Ishikawa (cell line): Measurements from ENCODE around the gene IPO13.

ENCODE experiments used
- CEBPB ChIP-seq: IDR thresholded peaks from 2 replicates; pipeline ENCODE4 v1.6.1; 2012
- CREB1 ChIP-seq: IDR thresholded peaks from 2 replicates; pipeline ENCODE4 v1.6.1; 2012; ENCODE audit warnings: low read depth
- EGR1 ChIP-seq: IDR thresholded peaks from 2 replicates; pipeline ENCODE4 v1.6.1; 2012
- EP300 ChIP-seq: IDR thresholded peaks from 2 replicates; pipeline ENCODE4 v1.6.1; 2012; ENCODE audit warnings: borderline replicate concordance
- FOXM1 ChIP-seq: IDR thresholded peaks from 2 replicates; pipeline ENCODE4 v1.6.1; 2012; ENCODE audit warnings: low read depth, borderline replicate concordance
- NFIC ChIP-seq: IDR thresholded peaks from 2 replicates; pipeline ENCODE4 v1.6.1; 2012
- RAD21 ChIP-seq: IDR thresholded peaks from 2 replicates; pipeline ENCODE4 v1.6.1; 2012; ENCODE audit warnings: low read depth
- TAF1 ChIP-seq: IDR thresholded peaks from 2 replicates; pipeline ENCODE4 v1.6.1; 2012; ENCODE audit warnings: low read depth, mild to moderate bottlenecking
- TCF12 ChIP-seq: IDR thresholded peaks from 2 replicates; pipeline ENCODE4 v1.6.1; 2012; ENCODE audit warnings: low read depth
- TEAD4 ChIP-seq: IDR thresholded peaks from 2 replicates; pipeline ENCODE4 v1.6.1; 2012
- YY1 ChIP-seq: IDR thresholded peaks from 2 replicates; pipeline ENCODE4 v1.6.1; 2012; ENCODE audit warnings: low read depth
- ZBTB7A ChIP-seq: IDR thresholded peaks from 2 replicates; pipeline ENCODE4 v1.6.1; 2012; ENCODE audit warnings: low read depth
- TF ChIP-seq, protein P1 (sequence below): IDR thresholded peaks from 2 replicates; pipeline ENCODE4 v1.6.1; 2012
- TF ChIP-seq, protein P2 (sequence below): IDR thresholded peaks from 2 replicates; pipeline ENCODE4 v1.6.1; 2012
- TF ChIP-seq, protein P3 (sequence below): IDR thresholded peaks from 2 replicates; pipeline ENCODE4 v1.6.1; 2012; ENCODE audit warnings: low read depth, mild to moderate bottlenecking

The IPO13 gene

GRCh38 chr1:43914576-43915525 is 31.9 kb upstream of the IPO13 start:
- TF ChIP-seq ZBTB7A (no peak), RAD21 (no peak), NFIC (no peak), EP300 (no peak)
- TF ChIP-seq, protein P1, sequence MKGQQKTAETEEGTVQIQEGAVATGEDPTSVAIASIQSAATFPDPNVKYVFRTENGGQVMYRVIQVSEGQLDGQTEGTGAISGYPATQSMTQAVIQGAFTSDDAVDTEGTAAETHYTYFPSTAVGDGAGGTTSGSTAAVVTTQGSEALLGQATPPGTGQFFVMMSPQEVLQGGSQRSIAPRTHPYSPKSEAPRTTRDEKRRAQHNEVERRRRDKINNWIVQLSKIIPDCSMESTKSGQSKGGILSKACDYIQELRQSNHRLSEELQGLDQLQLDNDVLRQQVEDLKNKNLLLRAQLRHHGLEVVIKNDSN = no peak
- TF ChIP-seq, protein P2, sequence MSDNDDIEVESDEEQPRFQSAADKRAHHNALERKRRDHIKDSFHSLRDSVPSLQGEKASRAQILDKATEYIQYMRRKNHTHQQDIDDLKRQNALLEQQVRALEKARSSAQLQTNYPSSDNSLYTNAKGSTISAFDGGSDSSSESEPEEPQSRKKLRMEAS = no peak

- TF ChIP-seq EP300 (no peak), EGR1 (no peak), FOXM1 (no peak), ZBTB7A (no peak), CEBPB (no peak), TAF1 (no peak), NFIC (no peak), TEAD4 (no peak), RAD21 (no peak), CREB1 (no peak), YY1 (no peak), TCF12 (no peak)
- TF ChIP-seq, protein P2 = no peak
- TF ChIP-seq, protein P3, sequence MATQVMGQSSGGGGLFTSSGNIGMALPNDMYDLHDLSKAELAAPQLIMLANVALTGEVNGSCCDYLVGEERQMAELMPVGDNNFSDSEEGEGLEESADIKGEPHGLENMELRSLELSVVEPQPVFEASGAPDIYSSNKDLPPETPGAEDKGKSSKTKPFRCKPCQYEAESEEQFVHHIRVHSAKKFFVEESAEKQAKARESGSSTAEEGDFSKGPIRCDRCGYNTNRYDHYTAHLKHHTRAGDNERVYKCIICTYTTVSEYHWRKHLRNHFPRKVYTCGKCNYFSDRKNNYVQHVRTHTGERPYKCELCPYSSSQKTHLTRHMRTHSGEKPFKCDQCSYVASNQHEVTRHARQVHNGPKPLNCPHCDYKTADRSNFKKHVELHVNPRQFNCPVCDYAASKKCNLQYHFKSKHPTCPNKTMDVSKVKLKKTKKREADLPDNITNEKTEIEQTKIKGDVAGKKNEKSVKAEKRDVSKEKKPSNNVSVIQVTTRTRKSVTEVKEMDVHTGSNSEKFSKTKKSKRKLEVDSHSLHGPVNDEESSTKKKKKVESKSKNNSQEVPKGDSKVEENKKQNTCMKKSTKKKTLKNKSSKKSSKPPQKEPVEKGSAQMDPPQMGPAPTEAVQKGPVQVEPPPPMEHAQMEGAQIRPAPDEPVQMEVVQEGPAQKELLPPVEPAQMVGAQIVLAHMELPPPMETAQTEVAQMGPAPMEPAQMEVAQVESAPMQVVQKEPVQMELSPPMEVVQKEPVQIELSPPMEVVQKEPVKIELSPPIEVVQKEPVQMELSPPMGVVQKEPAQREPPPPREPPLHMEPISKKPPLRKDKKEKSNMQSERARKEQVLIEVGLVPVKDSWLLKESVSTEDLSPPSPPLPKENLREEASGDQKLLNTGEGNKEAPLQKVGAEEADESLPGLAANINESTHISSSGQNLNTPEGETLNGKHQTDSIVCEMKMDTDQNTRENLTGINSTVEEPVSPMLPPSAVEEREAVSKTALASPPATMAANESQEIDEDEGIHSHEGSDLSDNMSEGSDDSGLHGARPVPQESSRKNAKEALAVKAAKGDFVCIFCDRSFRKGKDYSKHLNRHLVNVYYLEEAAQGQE = no peak
- TF ChIP-seq, protein P1 = no peak
Measured at GRCh38 chr1:43919906-43920305, 26.8 kb upstream of the IPO13 start.

GRCh38 chr1:43921022-43921421 is 25.7 kb upstream of the IPO13 start:
- no peak for TF ChIP-seq FOXM1

DNA sequence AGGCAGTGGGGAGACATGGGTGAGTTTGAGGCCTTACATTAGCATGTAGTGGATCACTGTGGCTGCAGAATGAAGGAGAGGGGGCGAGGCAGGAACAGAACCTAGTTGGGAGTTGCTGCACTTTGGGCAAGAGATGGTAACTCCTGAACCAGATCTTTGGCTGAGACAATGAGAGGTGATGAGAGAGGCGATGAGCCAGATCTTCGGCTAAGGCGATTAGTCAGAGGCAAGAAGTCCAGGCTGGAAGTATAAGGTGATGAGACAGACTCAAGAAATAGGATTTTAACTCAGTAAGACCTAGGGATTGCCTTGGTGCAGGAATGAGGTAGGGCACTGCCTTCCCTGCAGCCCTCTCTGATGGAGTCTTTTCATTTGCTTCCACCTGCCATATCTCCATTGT is 22.2 kb upstream of the IPO13 start:
- TF ChIP-seq RAD21 (no peak), TCF12 (no peak), TEAD4 (no peak), NFIC (no peak), CREB1 (no peak), FOXM1 (no peak), CEBPB (no peak), ZBTB7A (no peak), TAF1 (no peak), YY1 (no peak), EGR1 (no peak)
- TF ChIP-seq, protein P3 = no peak
- TF ChIP-seq, protein P1 = no peak
- TF ChIP-seq, protein P2 = no peak

DNA sequence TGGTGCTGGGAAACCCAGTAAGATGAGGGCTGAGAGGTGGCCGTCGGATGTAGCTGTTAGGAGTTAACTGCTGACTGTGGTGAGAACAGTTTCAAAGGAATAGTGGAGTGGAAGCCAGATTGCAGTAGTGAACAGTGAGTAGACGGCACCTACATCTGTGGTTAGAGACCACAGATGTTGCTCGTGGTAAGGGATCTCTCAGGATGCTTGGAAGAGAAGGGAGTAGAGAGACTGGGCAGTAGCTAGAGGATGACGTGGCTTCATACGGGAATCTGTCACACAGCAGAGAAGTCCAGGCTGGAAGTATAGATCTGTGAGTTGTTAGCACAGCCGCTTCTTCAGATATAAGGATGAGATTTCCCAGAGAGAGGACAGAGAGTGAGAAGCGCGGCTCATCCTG is 20.9 kb upstream of the IPO13 start:
- TF ChIP-seq EGR1 (no peak), YY1 (no peak), EP300 (no peak), NFIC (no peak), TAF1 (no peak), CREB1 (no peak), TEAD4 (no peak), TCF12 (no peak), ZBTB7A (no peak), FOXM1 (no peak)
- TF ChIP-seq, protein P1 = no peak
- TF ChIP-seq, protein P3 = no peak
- TF ChIP-seq, protein P2 = no peak
